Hepatocyte (in vitro differentiated cells): Measurements from ENCODE around the gene CAPZA2. TPM values are rescaled to one million over a fixed set of nuclear protein-coding genes. Genes with fewer than 3 reads are reported as not detected.

Experiments used
- DNase-seq: peaks from one replicate; pipeline ENCODE4 v3.0.0-alpha.2; 2016; ENCODE audit warnings: low spot score
- H2AFZ ChIP-seq: fragments of 200-600 bp; sonication (generic); 2 replicates; pipeline ENCODE4 v1.6.0; 2016; ENCODE audit warnings: antibody characterized with exemption, mild to moderate bottlenecking
- H3K27ac ChIP-seq: fragments of 200-600 bp; sonication (generic); 2 replicates; pipeline ENCODE4 v1.5.1; 2016; ENCODE audit warnings: mild to moderate bottlenecking
- H3K27me3 ChIP-seq: fragments of 200-600 bp; sonication (generic); 2 replicates; pipeline ENCODE4 v1.6.1; 2016
- H3K36me3 ChIP-seq: fragments of 200-600 bp; sonication (generic); replicated peaks from 2 replicates; pipeline ENCODE4 v1.5.1; 2016; ENCODE audit warnings: low read depth; ENCODE audit not compliant: insufficient read depth
- H3K4me1 ChIP-seq: fragments of 200-600 bp; sonication (generic); 2 replicates; pipeline ENCODE4 v1.5.1; 2016; ENCODE audit warnings: mild to moderate bottlenecking, moderate library complexity; ENCODE audit not compliant: insufficient read depth
- H3K4me2 ChIP-seq: fragments of 200-600 bp; sonication (generic); 2 replicates; pipeline ENCODE4 v1.6.0; 2016
- H3K4me3 ChIP-seq: fragments of 200-600 bp; sonication (generic); 2 replicates; pipeline ENCODE4 v1.5.1; 2016; ENCODE audit warnings: mild to moderate bottlenecking
- H3K79me2 ChIP-seq: fragments of 200-600 bp; sonication (generic); 2 replicates; pipeline ENCODE4 v1.6.0; 2017; ENCODE audit warnings: mild to moderate bottlenecking
- H3K9me2 ChIP-seq: fragments of 200-600 bp; sonication (generic); replicated peaks from 2 replicates; pipeline ENCODE4 v1.6.0; 2017; ENCODE audit warnings: mild to moderate bottlenecking; ENCODE audit not compliant: insufficient read depth
- H3K9me3 ChIP-seq: fragments of 200-600 bp; sonication (generic); 2 replicates; pipeline ENCODE4 v1.5.1; 2016; ENCODE audit warnings: low read depth, mild to moderate bottlenecking
- H4K20me1 ChIP-seq: fragments of 200-600 bp; sonication (generic); 2 replicates; pipeline ENCODE4 v1.6.0; 2016; ENCODE audit warnings: mild to moderate bottlenecking; ENCODE audit not compliant: insufficient read depth, poor library complexity, severe bottlenecking
- EZH2 ChIP-seq: fragments of 200-600 bp; sonication (generic); IDR thresholded peaks from 2 replicates; pipeline ENCODE4 v1.6.1; 2016; ENCODE audit warnings: antibody characterized with exemption, mild to moderate bottlenecking, borderline replicate concordance
- EZH2phosphoT487 ChIP-seq: fragments of 200-600 bp; sonication (generic); IDR thresholded peaks from one replicate; pipeline ENCODE4 v1.6.1; 2018; ENCODE audit warnings: antibody characterized with exemption, mild to moderate bottlenecking, low read depth, moderate library complexity; ENCODE audit not compliant: unreplicated experiment, severe bottlenecking
- WGBS: methylation state at CpG from one replicate; pipeline ENCODE4 v1.1.6; 2016; ENCODE audit warnings: low lambda C conversion rate; ENCODE audit errors: missing lambda C conversion rate; 5-methylcytosine and 5-hydroxymethylcytosine counted together
- polyA plus RNA-seq: library from polyadenylated mRNA; unstranded; fragments of >200 nt; fragmentation: Nextera tagmentation; extraction: Ambion mirVana; gene quantifications from 2 replicates; pipeline ENCODE4 v1.2.1, GENCODE V29; 2016
- total RNA-seq: library from RNA; depleted of rRNA; stranded (reverse); fragments of >200 nt; gene quantifications from 2 replicates; pipeline ENCODE4 v1.2.3, GENCODE V29; 2014
- TF ChIP-seq, protein P1 (sequence below): fragments of 200-600 bp; sonication (generic); IDR thresholded peaks from 2 replicates; pipeline ENCODE4 v1.5.1; 2016; ENCODE audit warnings: antibody characterized with exemption, mild to moderate bottlenecking; ENCODE audit not compliant: poor library complexity

CAPZA2 gene
- total and polyA plus RNA-seq, 2 experiments from 2014 or later: 151 to 154 TPM

- TF ChIP-seq, protein P1, sequence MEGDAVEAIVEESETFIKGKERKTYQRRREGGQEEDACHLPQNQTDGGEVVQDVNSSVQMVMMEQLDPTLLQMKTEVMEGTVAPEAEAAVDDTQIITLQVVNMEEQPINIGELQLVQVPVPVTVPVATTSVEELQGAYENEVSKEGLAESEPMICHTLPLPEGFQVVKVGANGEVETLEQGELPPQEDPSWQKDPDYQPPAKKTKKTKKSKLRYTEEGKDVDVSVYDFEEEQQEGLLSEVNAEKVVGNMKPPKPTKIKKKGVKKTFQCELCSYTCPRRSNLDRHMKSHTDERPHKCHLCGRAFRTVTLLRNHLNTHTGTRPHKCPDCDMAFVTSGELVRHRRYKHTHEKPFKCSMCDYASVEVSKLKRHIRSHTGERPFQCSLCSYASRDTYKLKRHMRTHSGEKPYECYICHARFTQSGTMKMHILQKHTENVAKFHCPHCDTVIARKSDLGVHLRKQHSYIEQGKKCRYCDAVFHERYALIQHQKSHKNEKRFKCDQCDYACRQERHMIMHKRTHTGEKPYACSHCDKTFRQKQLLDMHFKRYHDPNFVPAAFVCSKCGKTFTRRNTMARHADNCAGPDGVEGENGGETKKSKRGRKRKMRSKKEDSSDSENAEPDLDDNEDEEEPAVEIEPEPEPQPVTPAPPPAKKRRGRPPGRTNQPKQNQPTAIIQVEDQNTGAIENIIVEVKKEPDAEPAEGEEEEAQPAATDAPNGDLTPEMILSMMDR: no peak
- TF ChIP-seq EZH2: no peak
- TF ChIP-seq EZH2phosphoT487: no peak
- Histone ChIP-seq H2AFZ (no peak overlapping the region), H3K27ac (no peak overlapping the region), H3K4me3 (no peak overlapping the region), H3K9me3 (no peaks in the 10 kb centered on the region), H3K4me2 (no peak overlapping the region), H4K20me1 (no peaks in the 10 kb centered on the region), H3K36me3 (no peaks in the 10 kb centered on the region), H3K79me2 (peaks cover 2% of the 10 kb centered on the region), H3K9me2 (no peaks in the 10 kb centered on the region), H3K27me3 (no peaks in the 10 kb centered on the region), H3K4me1 (no peaks in the 10 kb centered on the region)
- DNase-seq: no peak
- 98% methylated on average over 1 of the region's 1 CpG for WGBS
Observed at GRCh38 chr7:116912269-116912909, 50.0 kb downstream of the CAPZA2 start.

DNA sequence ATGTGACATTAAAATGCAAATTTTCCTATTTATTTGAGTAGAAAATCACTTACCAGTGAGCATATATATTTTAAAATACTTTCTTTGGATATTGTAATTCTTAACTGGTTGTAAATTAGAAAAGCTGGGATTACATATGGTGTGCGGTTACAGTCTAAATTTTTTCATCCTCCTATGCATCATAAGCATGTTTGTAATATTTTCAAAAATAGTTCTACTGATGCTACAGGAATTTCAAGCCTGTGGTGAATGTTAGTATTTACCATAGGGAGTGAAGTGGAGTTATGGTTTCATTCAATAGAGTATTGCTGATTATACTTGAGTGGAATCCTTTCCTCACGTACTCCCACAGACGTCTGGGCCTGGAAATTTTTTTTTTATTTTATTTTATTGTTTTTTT, 56.3 kb downstream of the CAPZA2 start:
- no peak overlapping the region for H3K4me3 ChIP-seq
- DNase-seq: no peak
- no peak overlapping the region for H3K4me2 ChIP-seq
- H3K4me1 ChIP-seq: no peaks in the 10 kb centered on the region
- no peaks in the 10 kb centered on the region for H3K79me2 ChIP-seq
- 87% methylated on average over 3 of the region's 3 CpGs for WGBS
- no peak overlapping the region for H3K27ac ChIP-seq
- no peaks in the 10 kb centered on the region for H3K27me3 ChIP-seq
- H2AFZ ChIP-seq: no peak overlapping the region
- no peaks in the 10 kb centered on the region for H3K9me2 ChIP-seq
- H3K36me3 ChIP-seq: peaks cover 5% of the 10 kb centered on the region
- TF ChIP-seq EZH2 (no peak), EZH2phosphoT487 (no peak)
- TF ChIP-seq, protein P1: no peak
- no peaks in the 10 kb centered on the region for H4K20me1 ChIP-seq
- H3K9me3 ChIP-seq: no peaks in the 10 kb centered on the region

DNA sequence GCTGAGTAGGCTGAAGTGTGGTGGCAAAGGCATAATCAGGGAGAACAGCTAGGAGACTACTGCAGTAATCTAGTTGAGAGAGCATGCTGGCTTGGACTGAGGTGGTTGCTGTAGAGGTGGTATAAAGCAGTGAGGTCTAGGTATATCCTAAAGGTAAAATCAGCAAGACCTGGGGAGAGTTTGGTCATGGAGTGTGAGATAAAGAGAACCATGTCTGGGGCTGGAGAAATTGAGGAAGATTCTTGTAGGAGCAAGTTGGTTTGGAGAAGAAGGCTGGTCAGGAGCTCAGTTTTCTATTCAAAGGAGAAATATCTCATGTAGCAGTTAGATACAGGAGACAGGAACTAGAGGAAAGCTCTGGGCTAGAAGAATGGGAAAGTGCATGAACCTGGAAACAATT, 58.0 kb downstream of the CAPZA2 start:
- Histone ChIP-seq H3K9me3 (no peaks in the 10 kb centered on the region), H2AFZ (no peak overlapping the region), H4K20me1 (no peaks in the 10 kb centered on the region), H3K4me3 (no peak overlapping the region), H3K27ac (no peak overlapping the region), H3K4me1 (no peaks in the 10 kb centered on the region), H3K4me2 (no peak overlapping the region), H3K9me2 (no peaks in the 10 kb centered on the region), H3K79me2 (no peaks in the 10 kb centered on the region), H3K36me3 (peaks cover 5% of the 10 kb centered on the region), H3K27me3 (no peaks in the 10 kb centered on the region)
- TF ChIP-seq, protein P1: no peak
- no peak for TF ChIP-seq EZH2
- TF ChIP-seq EZH2phosphoT487: no peak
- no peak for DNase-seq

- Histone ChIP-seq H3K9me3 (no peaks in the 10 kb centered on the region), H3K4me1 (no peaks in the 10 kb centered on the region), H3K79me2 (no peaks in the 10 kb centered on the region), H3K27ac (no peak overlapping the region), H4K20me1 (no peaks in the 10 kb centered on the region), H3K4me2 (no peak overlapping the region), H3K4me3 (no peak overlapping the region), H3K9me2 (no peaks in the 10 kb centered on the region), H3K27me3 (no peaks in the 10 kb centered on the region), H3K36me3 (peaks cover 5% of the 10 kb centered on the region), H2AFZ (no peak overlapping the region)
- 71% methylated on average over 5 of the region's 5 CpGs for WGBS
- no peak for DNase-seq
- TF ChIP-seq EZH2phosphoT487 (no peak), EZH2 (no peak)
- TF ChIP-seq, protein P1: no peak
Observed at GRCh38 chr7:116922545-116922944, 60.2 kb downstream of the CAPZA2 start.
